Measurements from ENCODE around the gene DUSP1.

GRCh38 chr5:172788771-172789686 lies 18.0 kb upstream of the DUSP1 start:
- TF ChIP-seq MAFK (IDR thresholded peaks at IDR 0.05; ENCODE audit: low read depth, low read length), result no peak
- no peak for TF ChIP-seq CTCF (conservative IDR thresholded peaks at IDR 0.05; ENCODE audit: low read depth, low read length)
- no peak for TF ChIP-seq ELK1 (IDR thresholded peaks at IDR 0.05; ENCODE audit: borderline replicate concordance, low read depth, low read length)
- no peak for TF ChIP-seq BHLHE40 (IDR thresholded peaks at IDR 0.05; ENCODE audit: low read depth, low read length)
- no peak for TF ChIP-seq POLR2A (IDR thresholded peaks at IDR 0.05; ENCODE audit: low read depth, low read length)
- TF ChIP-seq RAD21 (IDR thresholded peaks at IDR 0.05; ENCODE audit: low read length), result no peak
- no peak for TF ChIP-seq MXI1 (IDR thresholded peaks at IDR 0.05; ENCODE audit: borderline replicate concordance, low read depth, low read length)
- no peak for TF ChIP-seq SMC3 (IDR thresholded peaks at IDR 0.05; ENCODE audit: low read depth, low read length)
- no peak for TF ChIP-seq MAZ (IDR thresholded peaks at IDR 0.05; ENCODE audit: borderline replicate concordance, low read depth, low read length)
